ENCODE data around the gene CCDC50.

- TF ChIP-seq SIN3A (IDR thresholded peaks at IDR 0.05; ENCODE audit: low read depth) (no peak), POLR2AphosphoS5 (IDR thresholded peaks at IDR 0.05; ENCODE audit: low read depth, low read length) (no peak), CTCF (IDR thresholded peaks at IDR 0.05 in 2 of 3, conservative IDR thresholded peaks at IDR 0.05 in 1 of 3; ENCODE audit: borderline replicate concordance in 1 of 3, insufficient read depth in 1 of 3, low read depth in 2 of 3, low read length in 2 of 3) (no peak), POLR2A (IDR thresholded peaks at IDR 0.05; ENCODE audit: borderline replicate concordance, extremely low read depth, insufficient read depth, insufficient read length) (no peak), ELF1 (IDR thresholded peaks at IDR 0.05; ENCODE audit: borderline replicate concordance, low read depth) (no peak), ATF3 (IDR thresholded peaks at IDR 0.05) (0 out of 2 replicates have a peak, but pooled peaks have one; percentile 19), EZH2phosphoT487 (IDR thresholded peaks at IDR 0.05; ENCODE audit: borderline replicate concordance) (no peak), FOSL1 (IDR thresholded peaks at IDR 0.05; ENCODE audit: low read depth) (no peak)
These were observed 31.4 kb downstream of the CCDC50 start for GRCh38 chr3:191360620-191361019.

All from HCT116 (cell line).